ENCODE results near the gene COL9A3.

COL9A3 gene

DNA sequence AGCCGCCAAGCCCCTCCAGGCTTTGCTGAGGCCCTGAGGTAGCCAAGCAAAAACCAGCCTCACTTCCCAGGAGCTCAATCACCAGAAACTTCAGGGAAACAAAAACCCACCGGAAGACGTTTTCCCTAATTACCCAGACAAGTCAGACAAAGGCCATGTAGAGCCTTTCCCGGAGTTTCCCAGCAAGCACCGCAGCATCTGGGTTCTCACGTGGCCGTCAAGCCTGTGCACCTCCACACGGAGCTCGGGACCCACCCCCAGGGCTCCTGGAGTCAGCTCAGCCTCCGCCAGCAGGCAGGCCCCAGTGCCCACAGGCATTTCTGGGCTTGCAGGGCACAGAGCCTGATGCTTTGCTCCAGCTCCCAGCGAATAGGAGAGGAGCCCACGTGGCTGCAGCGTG, 30.7 kb upstream of the COL9A3 start:
- no peak for DNase-seq (ENCODE audit: low read depth)
- H3K4me3 ChIP-seq (ENCODE audit: control insufficient read depth, low read depth, low read length) = no peak overlapping the region
- TF ChIP-seq CTCF (conservative IDR thresholded peaks at IDR 0.05; ENCODE audit: control insufficient read depth, insufficient read depth, low read depth, low read length) = no peak

- no peak for TF ChIP-seq CTCF (conservative IDR thresholded peaks at IDR 0.05; ENCODE audit: control insufficient read depth, insufficient read depth, low read depth, low read length)
- no peak overlapping the region for H3K4me3 ChIP-seq (ENCODE audit: control insufficient read depth, low read depth, low read length)
- DNase-seq (ENCODE audit: low read depth) = no peak
Observed at GRCh38 chr20:62787321-62787720, 29.5 kb upstream of the COL9A3 start.

GRCh38 chr20:62787866-62788265, 29.0 kb upstream of the COL9A3 start:
- no peak for TF ChIP-seq CTCF (conservative IDR thresholded peaks at IDR 0.05; ENCODE audit: control insufficient read depth, insufficient read depth, low read depth, low read length)
- no peak for DNase-seq (ENCODE audit: low read depth)

GRCh38 chr20:62788607-62789006, 28.2 kb upstream of the COL9A3 start:
- no peak for DNase-seq (ENCODE audit: low read depth)
- H3K4me3 ChIP-seq (ENCODE audit: control insufficient read depth, low read depth, low read length) = no peak overlapping the region
- no peak for TF ChIP-seq CTCF (conservative IDR thresholded peaks at IDR 0.05; ENCODE audit: control insufficient read depth, insufficient read depth, low read depth, low read length)

More at GRCh38 chr20:62787866-62788265, 29.0 kb upstream of the COL9A3 start:
- no peak overlapping the region for H3K4me3 ChIP-seq (ENCODE audit: control insufficient read depth, low read depth, low read length)

DNA sequence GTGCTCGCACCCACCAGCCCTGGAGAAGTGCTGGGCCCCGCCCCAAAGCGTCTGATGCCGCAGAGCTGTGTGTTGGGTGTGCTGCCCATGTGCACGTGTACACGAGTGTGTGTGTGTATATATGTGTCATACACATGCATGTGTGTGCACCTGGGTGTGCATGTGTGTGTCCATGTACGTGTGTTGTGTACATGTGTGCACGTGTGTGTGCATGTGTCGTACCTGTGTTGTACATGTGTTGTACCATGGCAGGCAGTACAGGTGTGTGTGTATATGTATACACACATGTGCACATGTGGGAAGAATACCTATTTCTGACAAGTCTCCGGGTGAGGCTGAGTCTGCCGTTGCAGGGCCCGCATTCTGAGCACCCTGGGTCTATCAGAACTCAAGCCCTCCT, 26.8 kb upstream of the COL9A3 start:
- no peak overlapping the region for H3K4me3 ChIP-seq (ENCODE audit: control insufficient read depth, low read depth, low read length)
- no peak for DNase-seq (ENCODE audit: low read depth)
- no peak for TF ChIP-seq CTCF (conservative IDR thresholded peaks at IDR 0.05; ENCODE audit: control insufficient read depth, insufficient read depth, low read depth, low read length)

DNA sequence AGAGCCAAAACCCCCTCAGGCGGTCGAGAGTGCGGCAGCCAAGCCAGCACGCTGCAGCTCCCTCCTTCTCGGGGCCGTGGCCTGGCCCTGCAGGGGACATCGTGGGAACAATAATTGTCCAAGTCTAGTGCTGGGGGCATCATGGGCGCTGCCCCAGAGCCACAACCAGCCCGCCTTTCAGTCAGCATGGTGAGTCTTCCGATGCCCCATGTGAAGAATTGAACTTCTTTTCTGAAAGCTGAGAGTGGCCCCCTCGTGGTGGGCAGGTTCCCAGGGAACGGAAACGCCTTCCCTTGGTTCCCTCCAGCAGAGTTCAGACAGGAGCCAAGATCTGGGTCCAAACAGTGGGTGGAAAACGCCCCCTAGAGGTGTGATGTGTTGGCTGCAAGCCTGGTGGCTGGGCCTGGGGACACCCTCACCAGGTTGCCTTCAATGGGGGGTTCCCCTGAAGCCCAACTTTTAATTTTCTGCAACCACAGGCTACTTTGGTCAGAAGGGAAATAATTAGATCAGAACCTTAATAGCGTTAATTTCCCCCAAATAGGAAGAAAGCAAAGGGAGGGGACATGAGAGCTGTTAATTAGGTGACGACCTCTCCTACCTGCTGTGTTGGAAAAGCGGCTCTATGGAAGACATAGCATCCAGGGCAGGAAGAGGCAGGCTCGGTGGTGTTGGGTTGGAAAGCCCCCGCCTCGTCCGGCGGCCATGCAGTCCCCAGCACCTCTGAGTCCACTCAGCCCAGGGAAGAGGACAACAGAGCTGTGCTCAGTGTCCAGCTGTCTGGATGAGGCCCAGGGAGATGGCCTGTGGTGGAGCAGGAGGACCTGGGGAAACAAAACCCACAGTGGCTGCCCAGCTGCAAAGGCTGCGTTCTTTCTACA, 25.3 kb upstream of the COL9A3 start:
- peak; percentile 98 for TF ChIP-seq CTCF (conservative IDR thresholded peaks at IDR 0.05; ENCODE audit: control insufficient read depth, insufficient read depth, low read depth, low read length)
- no peak overlapping the region for H3K4me3 ChIP-seq (ENCODE audit: control insufficient read depth, low read depth, low read length)
- peak; percentile 91 for DNase-seq (ENCODE audit: low read depth)
